ENCODE data around the gene DCDC2. TPM values are rescaled to one million over a fixed set of nuclear protein-coding genes. Genes with fewer than 3 reads are reported as not detected.

DCDC2 gene
- total RNA-seq, 1 experiment from 2014 or later, result 5.6 TPM

DNA sequence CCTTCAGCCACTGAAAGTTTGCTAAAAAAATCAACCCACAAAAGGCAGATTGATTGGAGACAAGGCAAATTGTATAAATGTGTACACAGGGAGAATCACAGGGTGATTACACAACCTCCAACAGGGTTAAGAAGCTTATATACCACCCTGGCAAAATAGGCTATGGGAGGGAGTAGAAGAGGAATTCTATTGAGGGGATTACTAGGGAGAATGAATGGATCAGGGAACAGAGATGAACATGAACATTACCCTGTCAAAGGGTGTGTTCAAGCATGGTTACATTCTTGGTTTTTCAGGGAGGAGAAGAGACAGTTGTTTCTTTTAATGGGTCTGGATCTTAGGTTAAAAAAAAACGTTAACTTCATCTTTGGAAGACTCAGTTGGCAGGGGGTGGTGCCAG, 39.8 kb upstream of the DCDC2 start:
- no peaks in the 10 kb centered on the region for H3K27me3 ChIP-seq (ENCODE audit: insufficient read depth, low read depth)
- intact Hi-C loops (cut with micrococcal nuclease; ENCODE audit: unreplicated experiment), result no loop called here
- no peak overlapping the region for H3K4me2 ChIP-seq
- H3K4me3 ChIP-seq, result no peak overlapping the region
- no peaks in the 10 kb centered on the region; the same call in 1 of the 2 replicates for H3F3A ChIP-seq (ENCODE audit: insufficient read depth, low read depth)
- no peaks in the 10 kb centered on the region for H3K36me3 ChIP-seq (ENCODE audit: low read depth)
- H3K4me1 ChIP-seq (replicated peaks; ENCODE audit: insufficient read depth), result peaks cover 25% of the 10 kb centered on the region
- H3K27ac ChIP-seq, result no peak overlapping the region
- no peak overlapping the region for H2AFZ ChIP-seq
- ChIA-PET CTCF (interaction anchor here (0.6 kb wide), 1 partner anchor 198 kb away, joined by 3 read pairs; no protein-coding TSS in a partner anchor), POLR2A (ENCODE audit: unreplicated experiment) (interaction anchor here (0.6 kb wide), 1 partner anchor 117 kb away, joined by 18 read pairs; no protein-coding TSS in a partner anchor)
- no peaks in the 10 kb centered on the region for H3K9me2 ChIP-seq (ENCODE audit: insufficient read depth)
- no peak for TF ChIP-seq EZH2 (IDR thresholded peaks at IDR 0.05; ENCODE audit: low read depth)
- TF ChIP-seq, protein P1, sequence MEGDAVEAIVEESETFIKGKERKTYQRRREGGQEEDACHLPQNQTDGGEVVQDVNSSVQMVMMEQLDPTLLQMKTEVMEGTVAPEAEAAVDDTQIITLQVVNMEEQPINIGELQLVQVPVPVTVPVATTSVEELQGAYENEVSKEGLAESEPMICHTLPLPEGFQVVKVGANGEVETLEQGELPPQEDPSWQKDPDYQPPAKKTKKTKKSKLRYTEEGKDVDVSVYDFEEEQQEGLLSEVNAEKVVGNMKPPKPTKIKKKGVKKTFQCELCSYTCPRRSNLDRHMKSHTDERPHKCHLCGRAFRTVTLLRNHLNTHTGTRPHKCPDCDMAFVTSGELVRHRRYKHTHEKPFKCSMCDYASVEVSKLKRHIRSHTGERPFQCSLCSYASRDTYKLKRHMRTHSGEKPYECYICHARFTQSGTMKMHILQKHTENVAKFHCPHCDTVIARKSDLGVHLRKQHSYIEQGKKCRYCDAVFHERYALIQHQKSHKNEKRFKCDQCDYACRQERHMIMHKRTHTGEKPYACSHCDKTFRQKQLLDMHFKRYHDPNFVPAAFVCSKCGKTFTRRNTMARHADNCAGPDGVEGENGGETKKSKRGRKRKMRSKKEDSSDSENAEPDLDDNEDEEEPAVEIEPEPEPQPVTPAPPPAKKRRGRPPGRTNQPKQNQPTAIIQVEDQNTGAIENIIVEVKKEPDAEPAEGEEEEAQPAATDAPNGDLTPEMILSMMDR (conservative IDR thresholded peaks at IDR 0.05), result no peak
- no TSS peak for BruUV-seq (replicated peaks)
- H3K9me3 ChIP-seq (ENCODE audit: insufficient read depth, low read depth), result peaks cover 7% of the 10 kb centered on the region; the same call in 1 of the 2 replicates
- H3K79me2 ChIP-seq (ENCODE audit: low read depth), result peaks cover 7% of the 10 kb centered on the region; the same call in 1 of the 2 replicates
- H4K20me1 ChIP-seq (ENCODE audit: insufficient read depth), result no peaks in the 10 kb centered on the region
- DNase-seq, result no peak

DNA sequence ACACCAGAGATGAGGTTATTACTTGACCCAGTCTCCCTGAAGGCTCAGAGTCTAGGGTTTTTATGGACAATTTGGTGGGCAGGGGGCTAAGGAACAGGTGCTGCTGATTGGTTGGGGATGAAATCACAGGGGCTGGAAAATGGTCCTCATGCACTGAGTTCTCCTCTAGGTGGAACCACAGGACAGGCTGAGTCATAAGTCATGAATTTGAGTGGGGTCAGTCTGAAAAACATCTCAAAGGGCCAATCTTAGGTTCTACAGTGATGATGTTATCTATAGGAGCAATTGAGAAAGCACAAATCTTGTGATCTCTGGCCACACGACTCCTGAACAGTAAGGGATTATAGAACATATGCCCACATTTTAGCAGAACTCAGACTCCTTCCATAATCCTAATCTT, 39.0 kb upstream of the DCDC2 start:
- intact Hi-C loops (cut with micrococcal nuclease; ENCODE audit: unreplicated experiment), result no loop called here
- Histone ChIP-seq H3K4me1 (replicated peaks; ENCODE audit: insufficient read depth) (peaks cover 18% of the 10 kb centered on the region), H3K36me3 (ENCODE audit: low read depth) (no peaks in the 10 kb centered on the region), H3K79me2 (ENCODE audit: low read depth) (no peaks in the 10 kb centered on the region), H3K9me3 (ENCODE audit: insufficient read depth, low read depth) (peaks cover 7% of the 10 kb centered on the region; the same call in 1 of the 2 replicates), H3K4me2 (no peak overlapping the region), H3F3A (ENCODE audit: insufficient read depth, low read depth) (no peaks in the 10 kb centered on the region; the same call in 1 of the 2 replicates), H2AFZ (no peak overlapping the region), H3K27ac (no peak overlapping the region), H3K4me3 (no peak overlapping the region), H4K20me1 (ENCODE audit: insufficient read depth) (no peaks in the 10 kb centered on the region), H3K9me2 (ENCODE audit: insufficient read depth) (no peaks in the 10 kb centered on the region), H3K27me3 (ENCODE audit: insufficient read depth, low read depth) (no peaks in the 10 kb centered on the region)
- TF ChIP-seq EZH2 (IDR thresholded peaks at IDR 0.05; ENCODE audit: low read depth), result no peak
- TF ChIP-seq, protein P1 (conservative IDR thresholded peaks at IDR 0.05), result no peak
- POLR2A ChIA-PET (ENCODE audit: unreplicated experiment), result no interaction called here
- no peak for DNase-seq
- no TSS peak for BruUV-seq (replicated peaks)
- CTCF ChIA-PET, result no interaction called here

DNA sequence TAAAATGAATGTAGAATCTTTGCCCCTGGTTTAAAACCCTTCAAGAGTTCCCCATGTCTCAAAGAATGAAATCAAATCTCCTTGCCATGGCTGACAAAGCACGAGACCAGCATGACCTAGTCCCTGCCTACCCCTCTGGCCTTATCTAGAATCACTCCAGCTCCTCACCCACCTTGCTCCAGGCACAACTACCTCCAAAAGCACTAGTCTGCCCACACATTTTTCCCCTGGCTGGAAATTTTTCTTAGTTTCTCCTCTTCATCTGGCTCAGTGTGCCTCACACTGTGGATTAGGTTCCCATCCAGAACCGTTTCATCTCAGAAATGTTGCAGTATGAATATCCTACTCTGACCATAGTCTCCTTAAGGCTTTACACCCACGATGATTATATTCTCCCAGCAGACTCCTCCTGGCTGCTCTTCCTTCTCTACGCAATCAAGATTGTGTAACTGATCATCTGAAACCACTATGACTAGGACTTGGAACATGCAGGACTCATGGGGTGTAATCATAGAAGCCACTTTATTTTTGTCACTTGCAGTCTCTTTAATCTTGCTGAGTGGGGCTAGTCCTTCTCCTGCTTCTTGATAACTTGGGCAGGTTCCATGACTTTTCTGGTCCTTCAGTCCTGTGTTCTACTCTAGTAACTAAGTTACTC, 37.0 kb upstream of the DCDC2 start:
- Histone ChIP-seq H3F3A (ENCODE audit: insufficient read depth, low read depth) (no peaks in the 10 kb centered on the region), H3K36me3 (ENCODE audit: low read depth) (no peaks in the 10 kb centered on the region), H3K9me3 (ENCODE audit: insufficient read depth, low read depth) (peaks cover 7% of the 10 kb centered on the region; the same call in 1 of the 2 replicates), H2AFZ (peak overlapping the region; percentile 33; the same call in 1 of the 2 replicates), H3K4me3 (no peak overlapping the region), H3K27me3 (ENCODE audit: insufficient read depth, low read depth) (no peaks in the 10 kb centered on the region), H3K4me2 (peak overlapping the region; percentile 62), H3K79me2 (ENCODE audit: low read depth) (no peaks in the 10 kb centered on the region), H3K4me1 (replicated peaks; ENCODE audit: insufficient read depth) (peaks cover 12% of the 10 kb centered on the region), H3K27ac (peak overlapping the region; percentile 54), H4K20me1 (ENCODE audit: insufficient read depth) (no peaks in the 10 kb centered on the region), H3K9me2 (ENCODE audit: insufficient read depth) (no peaks in the 10 kb centered on the region)
- TF ChIP-seq, protein P1 (conservative IDR thresholded peaks at IDR 0.05), result no peak
- TF ChIP-seq EZH2 (IDR thresholded peaks at IDR 0.05; ENCODE audit: low read depth), result no peak
- DNase-seq, result peak in 1 of 2 experiments; percentile 88
- intact Hi-C loops (cut with micrococcal nuclease; ENCODE audit: unreplicated experiment), result no loop called here
- ChIA-PET POLR2A (ENCODE audit: unreplicated experiment) (no interaction called here), CTCF (interaction anchor here (0.6 kb wide), 1 partner anchor 187 kb away, joined by 3 read pairs; no protein-coding TSS in a partner anchor)
- BruUV-seq (replicated peaks), result no TSS peak
